ENCODE results near the gene DNAI2.

Gene DNAI2

GRCh38 chr17:74329378-74329777 is 55.3 kb downstream of the DNAI2 start:
- no peak for DNase-seq (ENCODE audit: insufficient read length, low spot score)
- TF ChIP-seq PAX5 (IDR thresholded peaks at IDR 0.05; ENCODE audit: insufficient read depth, low read length, severe bottlenecking) = no peak
- no peak for TF ChIP-seq POLR2A (IDR thresholded peaks at IDR 0.05; ENCODE audit: low read depth, low read length)
- no peak for TF ChIP-seq TAF1 (IDR thresholded peaks at IDR 0.05; ENCODE audit: low read depth, low read length)
- TF ChIP-seq POU2F2 (IDR thresholded peaks at IDR 0.05; ENCODE audit: low read depth, low read length) = no peak
- TF ChIP-seq POLR2AphosphoS5 (IDR thresholded peaks at IDR 0.05; ENCODE audit: low read depth, low read length) = no peak
- no peak for TF ChIP-seq SPI1 (IDR thresholded peaks at IDR 0.05; ENCODE audit: low read depth, low read length)
- FAIRE-seq = no peak

- no peak for TF ChIP-seq POLR2A (IDR thresholded peaks at IDR 0.05; ENCODE audit: low read depth, low read length)
- no peak for TF ChIP-seq SPI1 (IDR thresholded peaks at IDR 0.05; ENCODE audit: low read depth, low read length)
- no peak for TF ChIP-seq PAX5 (IDR thresholded peaks at IDR 0.05; ENCODE audit: insufficient read depth, low read length, severe bottlenecking)
- TF ChIP-seq TAF1 (IDR thresholded peaks at IDR 0.05; ENCODE audit: low read depth, low read length) = no peak
- TF ChIP-seq POU2F2 (IDR thresholded peaks at IDR 0.05; ENCODE audit: low read depth, low read length) = no peak
- no peak for TF ChIP-seq POLR2AphosphoS5 (IDR thresholded peaks at IDR 0.05; ENCODE audit: low read depth, low read length)
- DNase-seq (ENCODE audit: insufficient read length, low spot score) (no peak), FAIRE-seq (no peak)
Measured at GRCh38 chr17:74330446-74330845, 56.4 kb downstream of the DNAI2 start.

- no peak for TF ChIP-seq POLR2AphosphoS5 (IDR thresholded peaks at IDR 0.05; ENCODE audit: low read depth, low read length)
- TF ChIP-seq PAX5 (IDR thresholded peaks at IDR 0.05; ENCODE audit: insufficient read depth, low read length, severe bottlenecking) = no peak
- no peak for TF ChIP-seq POU2F2 (IDR thresholded peaks at IDR 0.05; ENCODE audit: low read depth, low read length)
- TF ChIP-seq POLR2A (IDR thresholded peaks at IDR 0.05; ENCODE audit: low read depth, low read length) = no peak
- no peak for TF ChIP-seq TAF1 (IDR thresholded peaks at IDR 0.05; ENCODE audit: low read depth, low read length)
- no peak for TF ChIP-seq SPI1 (IDR thresholded peaks at IDR 0.05; ENCODE audit: low read depth, low read length)
- FAIRE-seq (peak; percentile 23), DNase-seq (ENCODE audit: insufficient read length, low spot score) (no peak)
Measured at GRCh38 chr17:74332017-74332650, 58.1 kb downstream of the DNAI2 start.

- DNase-seq (ENCODE audit: insufficient read length, low spot score) (no peak), FAIRE-seq (no peak)
- TF ChIP-seq SPI1 (IDR thresholded peaks at IDR 0.05; ENCODE audit: low read depth, low read length) = no peak
- no peak for TF ChIP-seq TAF1 (IDR thresholded peaks at IDR 0.05; ENCODE audit: low read depth, low read length)
- no peak for TF ChIP-seq POU2F2 (IDR thresholded peaks at IDR 0.05; ENCODE audit: low read depth, low read length)
- no peak for TF ChIP-seq POLR2A (IDR thresholded peaks at IDR 0.05; ENCODE audit: low read depth, low read length)
- TF ChIP-seq PAX5 (IDR thresholded peaks at IDR 0.05; ENCODE audit: insufficient read depth, low read length, severe bottlenecking) = no peak
- no peak for TF ChIP-seq POLR2AphosphoS5 (IDR thresholded peaks at IDR 0.05; ENCODE audit: low read depth, low read length)
Measured at GRCh38 chr17:74332763-74333283, 58.8 kb downstream of the DNAI2 start.

- FAIRE-seq = peak; percentile 23
- TF ChIP-seq POLR2AphosphoS5 (IDR thresholded peaks at IDR 0.05; ENCODE audit: low read depth, low read length) (no peak), TAF1 (IDR thresholded peaks at IDR 0.05; ENCODE audit: low read depth, low read length) (no peak), PAX5 (IDR thresholded peaks at IDR 0.05; ENCODE audit: insufficient read depth, low read length, severe bottlenecking) (no peak), POU2F2 (IDR thresholded peaks at IDR 0.05; ENCODE audit: low read depth, low read length) (no peak), POLR2A (IDR thresholded peaks at IDR 0.05; ENCODE audit: low read depth, low read length) (no peak), SPI1 (IDR thresholded peaks at IDR 0.05; ENCODE audit: low read depth, low read length) (no peak)
- DNase-seq (ENCODE audit: insufficient read length, low spot score) = no peak
Measured at GRCh38 chr17:74334393-74335039, 60.5 kb downstream of the DNAI2 start.

- DNase-seq (ENCODE audit: insufficient read length, low spot score) (no peak), FAIRE-seq (no peak)
- TF ChIP-seq SPI1 (IDR thresholded peaks at IDR 0.05; ENCODE audit: low read depth, low read length) (no peak), PAX5 (IDR thresholded peaks at IDR 0.05; ENCODE audit: insufficient read depth, low read length, severe bottlenecking) (no peak), POU2F2 (IDR thresholded peaks at IDR 0.05; ENCODE audit: low read depth, low read length) (no peak), TAF1 (IDR thresholded peaks at IDR 0.05; ENCODE audit: low read depth, low read length) (no peak), POLR2A (IDR thresholded peaks at IDR 0.05; ENCODE audit: low read depth, low read length) (no peak), POLR2AphosphoS5 (IDR thresholded peaks at IDR 0.05; ENCODE audit: low read depth, low read length) (no peak)
Measured at GRCh38 chr17:74335529-74336062, 61.6 kb downstream of the DNAI2 start.

GRCh38 chr17:74336307-74336706 is 62.3 kb downstream of the DNAI2 start:
- DNase-seq (ENCODE audit: insufficient read length, low spot score) (no peak), FAIRE-seq (no peak)
- no peak for TF ChIP-seq POU2F2 (IDR thresholded peaks at IDR 0.05; ENCODE audit: low read depth, low read length)
- TF ChIP-seq POLR2A (IDR thresholded peaks at IDR 0.05; ENCODE audit: low read depth, low read length) = no peak
- TF ChIP-seq PAX5 (IDR thresholded peaks at IDR 0.05; ENCODE audit: insufficient read depth, low read length, severe bottlenecking) = no peak
- TF ChIP-seq TAF1 (IDR thresholded peaks at IDR 0.05; ENCODE audit: low read depth, low read length) = no peak
- no peak for TF ChIP-seq POLR2AphosphoS5 (IDR thresholded peaks at IDR 0.05; ENCODE audit: low read depth, low read length)
- TF ChIP-seq SPI1 (IDR thresholded peaks at IDR 0.05; ENCODE audit: low read depth, low read length) = no peak

- FAIRE-seq = no peak
- no peak for TF ChIP-seq TAF1 (IDR thresholded peaks at IDR 0.05; ENCODE audit: low read depth, low read length)
- TF ChIP-seq POLR2A (IDR thresholded peaks at IDR 0.05; ENCODE audit: low read depth, low read length) = no peak
- no peak for TF ChIP-seq PAX5 (IDR thresholded peaks at IDR 0.05; ENCODE audit: insufficient read depth, low read length, severe bottlenecking)
- TF ChIP-seq SPI1 (IDR thresholded peaks at IDR 0.05; ENCODE audit: low read depth, low read length) = no peak
- no peak for TF ChIP-seq POLR2AphosphoS5 (IDR thresholded peaks at IDR 0.05; ENCODE audit: low read depth, low read length)
- no peak for DNase-seq (ENCODE audit: insufficient read length, low spot score)
Measured at GRCh38 chr17:74337834-74338500, 63.9 kb downstream of the DNAI2 start.
